ENCODE results near the gene CILP. TPM values are rescaled to one million over a fixed set of nuclear protein-coding genes. Genes with fewer than 3 reads are reported as not detected.

The CILP gene
- total and polyA plus RNA-seq, 8 donors = 1.4 to 8.5 (median 1.6) TPM

DNA sequence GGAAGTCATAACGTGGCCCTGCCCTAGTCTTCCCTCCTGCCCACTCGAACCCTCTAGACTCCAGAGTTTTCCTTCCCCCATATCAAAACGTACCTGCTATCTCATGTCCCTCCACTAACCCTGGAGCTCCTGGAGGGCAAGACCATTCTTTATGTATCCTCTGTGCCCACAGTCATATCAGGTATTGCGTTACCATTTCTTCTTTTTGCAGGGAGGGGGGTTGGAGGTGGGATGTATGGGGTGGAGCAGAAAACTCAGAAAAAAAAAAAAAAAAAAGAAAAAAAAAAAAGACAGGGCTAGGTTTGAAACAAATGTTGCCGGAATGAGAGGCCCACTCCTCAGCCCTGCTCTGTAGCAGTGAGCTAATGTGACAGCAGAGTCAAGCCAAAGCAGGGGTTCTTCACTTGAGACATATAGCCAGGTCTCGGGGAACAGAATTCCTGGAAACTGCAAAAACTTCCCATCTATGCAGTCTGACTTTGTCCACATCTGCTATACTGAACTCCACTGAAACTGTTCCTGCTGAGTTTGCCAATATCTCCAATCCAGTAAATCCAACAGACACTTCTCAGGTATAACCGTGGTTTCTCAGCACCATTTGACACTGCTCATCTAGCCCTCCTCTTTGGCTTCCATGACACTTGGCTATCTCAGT is 44.3 kb upstream of the CILP start:
- Histone ChIP-seq H3K4me1 (no peaks in the 10 kb centered on the region), H3K36me3 (peaks cover 0 to 27% of the 10 kb centered on the region in 2 donors), H3K4me3 (no peak overlapping the region), H3K9me3 (no peaks in the 10 kb centered on the region), H3K27ac (no peak overlapping the region), H3K27me3 (no peaks in the 10 kb centered on the region)
- intact Hi-C loops (cut with DNase I) = no loop called here
- no peak for ATAC-seq
- TF ChIP-seq, protein P1, sequence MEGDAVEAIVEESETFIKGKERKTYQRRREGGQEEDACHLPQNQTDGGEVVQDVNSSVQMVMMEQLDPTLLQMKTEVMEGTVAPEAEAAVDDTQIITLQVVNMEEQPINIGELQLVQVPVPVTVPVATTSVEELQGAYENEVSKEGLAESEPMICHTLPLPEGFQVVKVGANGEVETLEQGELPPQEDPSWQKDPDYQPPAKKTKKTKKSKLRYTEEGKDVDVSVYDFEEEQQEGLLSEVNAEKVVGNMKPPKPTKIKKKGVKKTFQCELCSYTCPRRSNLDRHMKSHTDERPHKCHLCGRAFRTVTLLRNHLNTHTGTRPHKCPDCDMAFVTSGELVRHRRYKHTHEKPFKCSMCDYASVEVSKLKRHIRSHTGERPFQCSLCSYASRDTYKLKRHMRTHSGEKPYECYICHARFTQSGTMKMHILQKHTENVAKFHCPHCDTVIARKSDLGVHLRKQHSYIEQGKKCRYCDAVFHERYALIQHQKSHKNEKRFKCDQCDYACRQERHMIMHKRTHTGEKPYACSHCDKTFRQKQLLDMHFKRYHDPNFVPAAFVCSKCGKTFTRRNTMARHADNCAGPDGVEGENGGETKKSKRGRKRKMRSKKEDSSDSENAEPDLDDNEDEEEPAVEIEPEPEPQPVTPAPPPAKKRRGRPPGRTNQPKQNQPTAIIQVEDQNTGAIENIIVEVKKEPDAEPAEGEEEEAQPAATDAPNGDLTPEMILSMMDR (IDR thresholded peaks at IDR 0.05) = no peak
- no peak for DNase-seq

GRCh38 chr15:65254758-65255157 is 43.5 kb upstream of the CILP start:
- no peak overlapping the region for H3K27ac ChIP-seq
- no peak overlapping the region for H3K4me3 ChIP-seq
- intact Hi-C loops (cut with DNase I) = no loop called here
- H3K27me3 ChIP-seq = no peaks in the 10 kb centered on the region
- TF ChIP-seq, protein P1 (IDR thresholded peaks at IDR 0.05) = no peak
- H3K9me3 ChIP-seq = no peaks in the 10 kb centered on the region
- H3K36me3 ChIP-seq = peaks cover 0 to 22% of the 10 kb centered on the region in 2 donors
- no peak for ATAC-seq
- no peak for DNase-seq
- no peaks in the 10 kb centered on the region for H3K4me1 ChIP-seq

DNA sequence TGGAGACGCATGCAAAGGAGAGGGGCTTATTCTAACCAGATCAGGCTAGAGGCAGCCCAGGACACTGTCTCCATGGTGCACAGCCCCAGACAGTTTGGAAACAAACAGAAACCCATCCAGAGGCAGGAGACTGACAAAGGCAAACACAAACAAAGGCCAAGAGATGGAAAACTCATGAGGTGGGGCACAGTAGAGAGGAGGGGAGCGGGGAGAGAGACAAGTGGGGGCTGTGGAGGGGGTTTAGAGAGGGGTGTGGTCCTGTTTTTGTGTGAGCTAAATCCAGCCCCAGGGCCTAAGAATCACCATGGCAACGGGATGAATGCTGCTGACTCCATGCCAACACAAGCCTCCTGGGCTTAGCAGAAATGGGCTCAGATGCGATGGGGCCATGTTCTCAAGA is 43.1 kb upstream of the CILP start:
- Histone ChIP-seq H3K4me1 (no peaks in the 10 kb centered on the region), H3K9me3 (no peaks in the 10 kb centered on the region), H3K36me3 (peaks cover 0 to 18% of the 10 kb centered on the region in 2 donors), H3K27ac (no peak overlapping the region), H3K4me3 (no peak overlapping the region), H3K27me3 (no peaks in the 10 kb centered on the region)
- intact Hi-C loops (cut with DNase I) = no loop called here
- ATAC-seq = no peak
- no peak for DNase-seq
- TF ChIP-seq, protein P1 (IDR thresholded peaks at IDR 0.05) = no peak

DNA sequence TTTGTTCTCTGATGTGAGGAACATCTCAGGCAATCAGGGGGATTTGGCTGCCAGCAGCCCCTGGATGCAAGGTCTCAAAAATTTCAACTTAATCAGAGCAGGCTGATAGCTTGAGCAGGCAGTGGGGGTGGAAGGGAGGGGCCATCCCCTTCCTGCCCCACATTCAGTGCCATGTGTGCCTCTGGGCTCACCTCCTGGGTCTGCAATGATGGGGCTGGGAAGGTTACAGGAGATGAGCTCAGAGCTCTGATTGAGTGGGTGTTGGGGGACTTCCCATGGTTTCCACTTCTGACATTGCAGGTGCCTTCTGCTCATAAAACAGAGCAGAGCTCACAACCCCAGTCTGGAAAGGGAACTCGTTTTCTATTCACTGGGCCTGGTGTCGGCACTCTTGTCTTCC is 38.4 kb upstream of the CILP start:
- Histone ChIP-seq H3K4me3 (no peak overlapping the region), H3K9me3 (no peaks in the 10 kb centered on the region), H3K27me3 (no peaks in the 10 kb centered on the region), H3K27ac (no peak overlapping the region), H3K4me1 (no peaks in the 10 kb centered on the region), H3K36me3 (peaks cover 0 to 7% of the 10 kb centered on the region in 2 donors)
- ATAC-seq = no peak
- TF ChIP-seq, protein P1 (IDR thresholded peaks at IDR 0.05) = no peak
- intact Hi-C loops (cut with DNase I) = no loop called here
- DNase-seq = no peak

GRCh38 chr15:65248511-65249255 is 37.4 kb upstream of the CILP start:
- DNase-seq (no peak), ATAC-seq (no peak)
- Histone ChIP-seq H3K4me1 (no peaks in the 10 kb centered on the region), H3K27ac (no peak overlapping the region), H3K36me3 (peaks cover 0 to 7% of the 10 kb centered on the region in 2 donors), H3K4me3 (no peak overlapping the region), H3K27me3 (no peaks in the 10 kb centered on the region), H3K9me3 (no peaks in the 10 kb centered on the region)
- TF ChIP-seq, protein P1 (IDR thresholded peaks at IDR 0.05) = no peak
- intact Hi-C loops (cut with DNase I) = no loop called here

Measured in left lung (tissue), 10 donors.